ENCODE results near the gene ZSCAN21. TPM values are rescaled to one million over a fixed set of nuclear protein-coding genes. Genes with fewer than 3 reads are reported as not detected.

ZSCAN21 gene
- total RNA-seq, 1 donor from 2014 or later, result 12.7 TPM

DNA sequence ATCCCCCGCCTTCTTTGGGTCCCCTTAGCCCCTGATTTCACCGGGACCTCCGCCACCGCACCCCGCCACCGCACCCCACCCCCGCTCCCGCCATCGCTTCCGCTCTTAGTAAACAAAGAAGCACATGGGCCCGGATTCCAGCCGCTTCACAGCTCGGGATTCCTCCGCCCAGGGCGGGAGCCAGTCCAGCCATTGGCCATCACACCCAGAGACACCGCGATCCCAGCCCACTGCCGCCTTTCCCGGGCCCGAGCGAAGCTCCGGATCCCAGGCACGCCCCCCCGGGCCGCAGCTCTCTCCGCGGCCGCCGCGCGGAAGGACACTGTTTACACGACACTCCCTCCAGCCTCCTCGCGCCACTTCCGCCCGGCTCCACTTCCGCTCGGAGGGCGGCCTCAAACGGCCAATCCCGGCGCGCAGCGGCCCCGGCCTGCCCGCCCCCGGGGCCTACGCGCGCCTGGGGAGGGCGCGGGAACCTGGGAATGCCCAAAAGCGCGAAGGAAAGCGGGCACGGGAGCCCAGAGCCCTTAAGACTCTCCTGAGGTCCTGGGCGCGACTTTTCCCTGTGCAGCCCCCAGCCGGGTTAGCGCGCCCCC is 50.9 kb downstream of the ZSCAN21 start:
- DNase-seq (ENCODE audit: low spot score), result peak; percentile 91

DNA sequence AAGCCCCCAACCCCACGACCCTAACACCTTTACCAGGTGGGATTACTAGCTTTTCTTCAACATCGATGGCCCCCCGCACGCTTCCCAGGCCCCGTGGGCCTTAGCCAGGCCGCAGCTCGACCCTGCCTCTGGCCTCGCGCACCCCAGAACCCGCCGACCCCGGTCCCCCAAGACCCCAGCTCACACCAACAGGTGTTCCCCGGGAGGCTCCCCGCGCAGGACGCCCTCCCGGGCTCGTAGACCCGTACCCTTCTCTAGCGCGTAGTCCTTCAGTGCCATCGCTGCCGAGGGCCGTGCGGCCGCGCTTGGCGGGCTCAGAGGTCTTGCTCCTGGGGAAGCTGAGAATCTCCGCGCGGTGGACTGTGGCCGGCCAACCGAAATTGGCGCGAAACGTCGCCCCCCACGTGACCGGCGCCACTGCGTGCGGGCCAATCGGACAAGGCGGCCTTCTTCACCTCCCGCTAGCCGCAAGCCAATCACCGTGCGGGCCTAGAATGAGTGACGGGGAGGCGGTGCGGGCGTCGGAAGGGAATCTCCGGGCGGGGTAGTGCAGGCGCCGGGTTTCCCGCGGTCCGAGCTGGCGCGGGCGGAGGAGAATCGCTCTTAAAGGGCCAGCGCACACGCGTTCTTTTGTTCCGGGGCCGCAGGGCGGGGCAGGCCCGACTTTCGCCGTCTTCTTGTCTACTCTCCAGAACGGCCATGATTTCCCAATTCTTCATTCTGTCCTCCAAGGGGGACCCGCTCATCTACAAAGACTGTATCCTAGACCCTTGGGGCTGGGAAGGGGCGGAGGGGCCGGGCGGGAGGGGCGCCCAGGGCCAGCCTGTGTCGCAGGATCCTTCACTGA is 51.7 kb downstream of the ZSCAN21 start, which contains the start of the genes AP4M1 and MCM7:
AP4M1 (plus strand) TSS at position 628 of the 847 bp plus-strand sequence; CDS start at position 700, 72 bp downstream.
MCM7 (minus strand) TSS at position 382 of the 847 bp plus-strand sequence; CDS start at position 279, 103 bp downstream.
- peak; percentile 99 for DNase-seq (ENCODE audit: low spot score)

- no peak for DNase-seq (ENCODE audit: low spot score)
Measured at GRCh38 chr7:100102950-100103840, 53.6 kb downstream of the ZSCAN21 start.

DNA sequence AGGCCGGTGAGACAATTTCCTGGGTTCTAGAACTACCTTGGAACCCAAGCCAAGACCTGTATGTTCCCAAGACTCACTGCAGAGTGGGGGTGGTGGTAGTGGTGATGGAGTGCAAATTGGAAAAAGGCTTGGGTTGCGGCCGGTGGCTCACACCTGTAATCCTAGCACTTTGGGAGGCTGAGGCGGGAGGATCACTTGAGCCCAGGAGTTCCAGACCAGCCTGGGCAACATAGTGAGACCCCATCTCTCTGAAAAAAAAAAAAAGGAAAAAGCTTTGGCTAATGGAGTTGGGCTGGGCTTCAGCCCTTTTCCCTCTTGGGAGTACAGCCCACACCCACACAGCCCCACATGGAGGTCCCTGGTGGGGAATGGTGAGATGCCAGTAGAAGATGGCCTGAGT is 56.0 kb downstream of the ZSCAN21 start:
- no peak for DNase-seq (ENCODE audit: low spot score)

- no peak for DNase-seq (ENCODE audit: low spot score)
Measured at GRCh38 chr7:100106633-100107032, 57.1 kb downstream of the ZSCAN21 start.

- DNase-seq (ENCODE audit: low spot score), result no peak
Measured at GRCh38 chr7:100107125-100107737, 57.7 kb downstream of the ZSCAN21 start.

GRCh38 chr7:100107890-100108289 is 58.3 kb downstream of the ZSCAN21 start:
- no peak for DNase-seq (ENCODE audit: low spot score)

DNA sequence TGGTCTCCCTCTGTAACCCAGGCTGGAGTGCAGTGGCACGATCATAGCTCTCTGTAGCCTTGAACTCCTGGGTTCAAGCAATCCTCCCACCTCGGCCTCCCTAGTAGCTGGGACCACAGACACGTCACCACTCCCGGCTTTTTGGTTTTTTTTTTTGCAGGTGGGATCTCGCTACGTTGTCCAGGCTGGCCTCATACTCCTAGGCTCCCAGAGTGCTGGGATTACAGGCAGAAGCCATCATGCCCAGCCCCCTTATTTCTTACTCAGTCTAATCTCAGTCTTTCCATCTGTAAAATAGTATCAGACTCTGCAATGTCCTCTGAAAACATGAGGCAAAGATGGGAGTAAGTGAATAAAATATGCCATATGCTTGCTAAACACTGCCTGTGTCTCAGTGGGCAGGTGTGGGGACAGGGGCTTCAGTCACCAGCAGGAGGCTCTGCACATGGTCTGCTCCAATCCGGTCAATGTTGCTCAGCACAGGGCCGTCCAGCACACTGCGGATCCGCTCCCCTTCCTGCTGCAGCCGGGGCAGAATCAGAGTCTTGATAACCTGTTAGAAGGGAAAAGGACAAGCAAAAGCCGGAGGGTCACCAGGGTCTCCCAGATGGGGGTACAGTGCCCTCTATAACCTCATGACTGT is 60.1 kb downstream of the ZSCAN21 start:
- no peak for DNase-seq (ENCODE audit: low spot score)

DNA sequence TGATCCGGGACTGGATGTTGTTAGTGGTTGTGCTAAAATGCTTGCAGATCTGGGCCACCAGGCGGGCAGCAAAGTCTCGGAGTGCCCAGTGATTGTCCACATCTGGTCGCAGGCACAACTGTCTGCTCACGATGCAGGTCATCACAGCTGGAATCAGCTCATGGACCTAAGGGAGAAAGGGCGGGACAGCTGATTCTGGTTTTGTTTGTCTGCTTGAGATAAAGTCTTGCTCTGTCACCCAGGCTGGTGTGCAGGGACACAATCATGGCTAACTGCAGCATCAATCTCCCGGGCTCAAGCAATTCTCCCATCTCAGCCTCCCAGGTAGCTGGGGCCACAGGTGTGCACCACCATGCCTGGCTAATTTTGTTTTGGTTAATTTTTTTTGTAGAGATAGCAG is 61.6 kb downstream of the ZSCAN21 start:
- DNase-seq (ENCODE audit: low spot score), result no peak

DNA sequence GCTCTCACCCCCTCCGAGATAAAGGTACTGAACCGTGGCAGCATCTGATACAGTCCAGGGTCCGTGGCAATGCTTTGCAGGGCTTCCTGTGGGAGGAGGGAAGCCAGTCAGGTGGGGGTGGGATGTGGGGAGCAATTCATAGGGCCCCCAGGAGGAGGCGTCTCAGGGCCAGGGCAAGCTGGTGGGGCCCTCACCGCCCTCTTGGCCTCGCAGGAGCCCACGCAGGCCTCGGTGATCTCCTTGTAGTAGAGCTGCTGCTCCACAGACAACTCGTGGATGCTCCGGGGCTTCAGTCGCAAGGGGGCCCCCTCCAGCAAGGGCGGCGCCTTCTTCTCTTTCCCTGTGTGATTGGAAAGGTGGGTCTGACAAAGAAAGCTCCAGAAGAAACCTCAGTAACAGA is 62.3 kb downstream of the ZSCAN21 start:
- DNase-seq (ENCODE audit: low spot score), result no peak

Other genes starting within 250 kb of the ZSCAN21 start
- not detected for gene CYP3A43, start 221.8 kb upstream of the ZSCAN21 start, total RNA-seq
- not detected for gene OR2AE1, start 172.7 kb upstream of the ZSCAN21 start, total RNA-seq
- 33.1 TPM for gene TRIM4, start 130.2 kb upstream of the ZSCAN21 start, total RNA-seq
- 0.26 TPM for gene GJC3, start 120.2 kb upstream of the ZSCAN21 start, total RNA-seq
- gene AZGP1, start 73.7 kb upstream of the ZSCAN21 start, total RNA-seq, result 104 TPM
- gene ZKSCAN1, start 34.2 kb upstream of the ZSCAN21 start, total RNA-seq, result 173 TPM
- 30.4 TPM for gene ZNF3, start 31.9 kb downstream of the ZSCAN21 start, total RNA-seq
- 113 TPM for gene COPS6, start 39.2 kb downstream of the ZSCAN21 start, total RNA-seq
- 58.2 TPM for gene MCM7, start 51.6 kb downstream of the ZSCAN21 start, total RNA-seq
- gene AP4M1, start 51.9 kb downstream of the ZSCAN21 start, total RNA-seq, result 34.1 TPM
- 65.3 TPM for gene TAF6, start 69.6 kb downstream of the ZSCAN21 start, total RNA-seq
- 34.0 TPM for gene CNPY4, start 69.9 kb downstream of the ZSCAN21 start, total RNA-seq
- 4.3 TPM for gene MBLAC1, start 77.2 kb downstream of the ZSCAN21 start, total RNA-seq
- gene LAMTOR4, start 99.1 kb downstream of the ZSCAN21 start, total RNA-seq, result 154 TPM
- 37.1 TPM for gene TRAPPC14, start 108.9 kb downstream of the ZSCAN21 start, total RNA-seq
- 11.2 TPM for gene GAL3ST4, start 118.8 kb downstream of the ZSCAN21 start, total RNA-seq
- 5.6 TPM for gene GPC2, start 127.6 kb downstream of the ZSCAN21 start, total RNA-seq
- gene STAG3, start 128.1 kb downstream of the ZSCAN21 start, total RNA-seq, result 3.6 TPM
- gene PVRIG, start 170.2 kb downstream of the ZSCAN21 start, total RNA-seq, result 3.1 TPM